ENCODE results near the gene METTL14. TPM values are rescaled to one million over a fixed set of nuclear protein-coding genes. Genes with fewer than 3 reads are reported as not detected.

METTL14 gene
- total RNA-seq, 1 experiment from 2014 or later: 9.5 TPM

- Histone ChIP-seq H3F3A (ENCODE audit: low read length, unreplicated experiment) (no peaks in the 10 kb centered on the region), H3K79me2 (ENCODE audit: low read length) (no peaks in the 10 kb centered on the region), H3K27ac (ENCODE audit: low read length) (no peak overlapping the region), H3K9me2 (replicated peaks; ENCODE audit: low read length) (no peaks in the 10 kb centered on the region), H3K36me3 (ENCODE audit: low read depth, low read length) (peaks cover 11% of the 10 kb centered on the region), H3K27me3 (ENCODE audit: low read length) (no peaks in the 10 kb centered on the region), H3K9ac (ENCODE audit: low read length) (no peak overlapping the region), H4K20me1 (ENCODE audit: low read length) (no peaks in the 10 kb centered on the region), H3K4me3 (ENCODE audit: low read length) (no peak overlapping the region), H3K9me3 (ENCODE audit: low read length) (no peaks in the 10 kb centered on the region), H3K4me1 (ENCODE audit: insufficient read depth, low read length) (no peaks in the 10 kb centered on the region), H3K4me2 (ENCODE audit: low read length) (no peak overlapping the region), H2AFZ (ENCODE audit: low read length) (no peak overlapping the region)
- DNase-seq: no peak
- intact Hi-C loops (cut with micrococcal nuclease): no loop called here
- TF ChIP-seq CTCF (conservative IDR thresholded peaks at IDR 0.05; ENCODE audit: low read depth, low read length): no peak
- no peak for TF ChIP-seq EZH2phosphoT487 (IDR thresholded peaks at IDR 0.05; ENCODE audit: borderline replicate concordance, low read length)
- no peak for TF ChIP-seq EZH2 (IDR thresholded peaks at IDR 0.05; ENCODE audit: low read length, unreplicated experiment)
- CTCF ChIA-PET: no interaction called here
- POLR2A ChIA-PET (ENCODE audit: unreplicated experiment): no interaction called here
- BruUV-seq (replicated peaks): no TSS peak
- ATAC-seq: no peak
These were observed 60.2 kb downstream of the METTL14 start for GRCh38 chr4:118745357-118745756.

- DNase-seq (no peak), ATAC-seq (no peak)
- BruUV-seq (replicated peaks): no TSS peak
- Histone ChIP-seq H4K20me1 (ENCODE audit: low read length) (no peaks in the 10 kb centered on the region), H3K27ac (ENCODE audit: low read length) (no peak overlapping the region), H3K9me3 (ENCODE audit: low read length) (no peaks in the 10 kb centered on the region), H3K4me2 (ENCODE audit: low read length) (no peak overlapping the region), H3K4me3 (ENCODE audit: low read length) (no peak overlapping the region), H2AFZ (ENCODE audit: low read length) (no peak overlapping the region), H3F3A (ENCODE audit: low read length, unreplicated experiment) (no peaks in the 10 kb centered on the region), H3K9me2 (replicated peaks; ENCODE audit: low read length) (no peaks in the 10 kb centered on the region), H3K4me1 (ENCODE audit: insufficient read depth, low read length) (no peaks in the 10 kb centered on the region), H3K9ac (ENCODE audit: low read length) (no peak overlapping the region), H3K79me2 (ENCODE audit: low read length) (no peaks in the 10 kb centered on the region), H3K27me3 (ENCODE audit: low read length) (no peaks in the 10 kb centered on the region), H3K36me3 (ENCODE audit: low read depth, low read length) (peaks cover 10% of the 10 kb centered on the region)
- ChIA-PET CTCF (no interaction called here), POLR2A (ENCODE audit: unreplicated experiment) (no interaction called here)
- no peak for TF ChIP-seq EZH2 (IDR thresholded peaks at IDR 0.05; ENCODE audit: low read length, unreplicated experiment)
- no peak for TF ChIP-seq CTCF (conservative IDR thresholded peaks at IDR 0.05; ENCODE audit: low read depth, low read length)
- no peak for TF ChIP-seq EZH2phosphoT487 (IDR thresholded peaks at IDR 0.05; ENCODE audit: borderline replicate concordance, low read length)
- intact Hi-C loops (cut with micrococcal nuclease): no loop called here
These were observed 61.2 kb downstream of the METTL14 start for GRCh38 chr4:118746251-118746919.

- no peak for ATAC-seq
- CTCF ChIA-PET: no interaction called here
These were observed 64.3 kb downstream of the METTL14 start for GRCh38 chr4:118749347-118749988.

More at GRCh38 chr4:118749347-118749988, 64.3 kb downstream of the METTL14 start:
- no peak for DNase-seq
- no peaks in the 10 kb centered on the region for H3K79me2 ChIP-seq (ENCODE audit: low read length)
- no peaks in the 10 kb centered on the region for H3F3A ChIP-seq (ENCODE audit: low read length, unreplicated experiment)
- H3K4me1 ChIP-seq (ENCODE audit: insufficient read depth, low read length): no peaks in the 10 kb centered on the region
- H4K20me1 ChIP-seq (ENCODE audit: low read length): no peaks in the 10 kb centered on the region
- no peak for TF ChIP-seq CTCF (conservative IDR thresholded peaks at IDR 0.05; ENCODE audit: low read depth, low read length)
- TF ChIP-seq EZH2 (IDR thresholded peaks at IDR 0.05; ENCODE audit: low read length, unreplicated experiment): no peak
- TF ChIP-seq EZH2phosphoT487 (IDR thresholded peaks at IDR 0.05; ENCODE audit: borderline replicate concordance, low read length): no peak
- H3K4me2 ChIP-seq (ENCODE audit: low read length): no peak overlapping the region
- no peak overlapping the region for H3K27ac ChIP-seq (ENCODE audit: low read length)
- no peaks in the 10 kb centered on the region for H3K9me2 ChIP-seq (replicated peaks; ENCODE audit: low read length)
- H3K9me3 ChIP-seq (ENCODE audit: low read length): no peaks in the 10 kb centered on the region
- no TSS peak for BruUV-seq (replicated peaks)
- no peak overlapping the region for H2AFZ ChIP-seq (ENCODE audit: low read length)
- H3K4me3 ChIP-seq (ENCODE audit: low read length): no peak overlapping the region
- H3K27me3 ChIP-seq (ENCODE audit: low read length): no peaks in the 10 kb centered on the region
- intact Hi-C loops (cut with micrococcal nuclease): no loop called here
- POLR2A ChIA-PET (ENCODE audit: unreplicated experiment): no interaction called here
- peaks cover 17% of the 10 kb centered on the region; the same call in 1 of the 2 replicates for H3K36me3 ChIP-seq (ENCODE audit: low read depth, low read length)
- no peak overlapping the region for H3K9ac ChIP-seq (ENCODE audit: low read length)
